Endothelial cell of umbilical vein (primary cell): ENCODE data around the gene EPHA8. TPM values are rescaled to one million over a fixed set of nuclear protein-coding genes. Genes with fewer than 3 reads are reported as not detected.

Experiments
- BruUV-seq: library from RNA; stranded (reverse); fragments of 400-500 nt; replicated peaks from 2 replicates; lab custom pipeline; 2021; lab: Mats Ljungman, UMichigan
- CTCF ChIA-PET: fragments of 300-600, 350-600 bp; sonication (Branson Sonifier 250); formaldehyde crosslinking; loops from one replicate; lab custom pipeline; 2021; ENCODE audit warnings: antibody characterized with exemption, inconsistent platforms; lab: Charles Lee
- POLR2A ChIA-PET: fragments of 300-600, 350-600 bp; sonication (Branson Sonifier 250); formaldehyde crosslinking; loops from one replicate; lab custom pipeline; 2021; ENCODE audit warnings: antibody characterized with exemption, inconsistent platforms; lab: Charles Lee
- DNase-seq: peaks from one replicate; pipeline ENCODE4 v3.0.0-alpha.2; 2011; ENCODE audit warnings: low read depth, low spot score
- FAIRE-seq: peaks from 2 replicates; lab custom pipeline; 2011; peaks lifted over from hg19 to GRCh38; lab: Jason Lieb, UNC
- H2AFZ ChIP-seq: 2 replicates; pipeline ENCODE4 v1.6.0; 2012; ENCODE audit warnings: low read depth, low read length, control low read depth, inconsistent platforms
- H3K27ac ChIP-seq: 2 replicates; pipeline ENCODE4 v1.5.1; 2011; ENCODE audit warnings: low read depth, mild to moderate bottlenecking, control low read depth, low read length, moderate library complexity; ENCODE audit not compliant: insufficient read depth
- H3K27me3 ChIP-seq, 2 experiments: 2 replicates each; pipeline versions ENCODE4 v1.6.0 to v1.6.1; 2011; ENCODE audit warnings: low read length in 2 of 2, mixed read lengths in 1 of 2; ENCODE audit not compliant: control insufficient read depth in 2 of 2, insufficient read depth in 2 of 2
- H3K36me3 ChIP-seq, 2 experiments: 2 replicates in 1 of 2; 3 replicates in 1 of 2; pipeline ENCODE4 v1.5.1; 2011; ENCODE audit warnings: low read length in 2 of 2, mild to moderate bottlenecking in 1 of 2, moderate library complexity in 1 of 2; ENCODE audit not compliant: control insufficient read depth in 2 of 2, insufficient read depth in 2 of 2; ENCODE audit errors: extremely low read depth in 1 of 2
- H3K4me1 ChIP-seq: 3 replicates; pipeline ENCODE4 v1.5.1; 2011; ENCODE audit warnings: mild to moderate bottlenecking, low read length; ENCODE audit not compliant: control insufficient read depth, insufficient read depth; ENCODE audit errors: extremely low read depth
- H3K4me2 ChIP-seq: 2 replicates; pipeline ENCODE4 v1.6.1; 2011; ENCODE audit warnings: low read length, control low read depth, mixed read lengths; ENCODE audit not compliant: insufficient read depth
- H3K4me3 ChIP-seq, 3 experiments: fragments of 200-600 bp in 1 of 3; sonication (generic), shearing (Covaris generic) in 1 of 3; replicated peaks in 1 of 3; 2 replicates each; pipeline ENCODE4 v1.5.1; 2011 to 2016; ENCODE audit warnings: control low read depth in 3 of 3, low read length in 3 of 3, mild to moderate bottlenecking in 2 of 3, inconsistent platforms in 1 of 3, low read depth in 1 of 3, moderate library complexity in 1 of 3; ENCODE audit not compliant: insufficient read depth in 1 of 3
- H3K79me2 ChIP-seq: 2 replicates; pipeline ENCODE4 v1.6.0; 2012; ENCODE audit warnings: low read length, inconsistent platforms; ENCODE audit not compliant: control insufficient read depth, insufficient read depth
- H3K9ac ChIP-seq: replicated peaks from 2 replicates; pipeline ENCODE3; 2011; ENCODE audit warnings: low read length, control low read depth; ENCODE audit not compliant: insufficient read depth; ENCODE audit errors: extremely low read depth
- H3K9me1 ChIP-seq: replicated peaks from 3 replicates; pipeline ENCODE4 v1.6.0; 2011; ENCODE audit warnings: mild to moderate bottlenecking, low read length; ENCODE audit not compliant: control insufficient read depth, insufficient read depth; ENCODE audit errors: extremely low read depth
- H3K9me3 ChIP-seq: replicated peaks from 2 replicates; pipeline ENCODE4 v1.5.1; 2012; ENCODE audit warnings: low read length, inconsistent platforms; ENCODE audit not compliant: control insufficient read depth, insufficient read depth
- H4K20me1 ChIP-seq: replicated peaks from 2 replicates; pipeline ENCODE3; 2011; ENCODE audit warnings: mild to moderate bottlenecking, low read length; ENCODE audit not compliant: control insufficient read depth, insufficient read depth; ENCODE audit errors: extremely low read depth
- EZH2 ChIP-seq: IDR thresholded peaks from 2 replicates; pipeline ENCODE4 v1.6.1; 2012; ENCODE audit warnings: borderline replicate concordance, low read depth, mild to moderate bottlenecking, moderate library complexity, low read length, inconsistent platforms; ENCODE audit not compliant: severe bottlenecking
- FOS ChIP-seq: IDR thresholded peaks from 2 replicates; pipeline ENCODE4 v1.6.1; 2011; ENCODE audit warnings: mild to moderate bottlenecking, low read length, moderate library complexity, borderline replicate concordance; ENCODE audit not compliant: insufficient read depth
- GATA2 ChIP-seq: IDR thresholded peaks from 2 replicates; pipeline ENCODE4 v1.7.0; 2011; ENCODE audit warnings: low read depth, mild to moderate bottlenecking, moderate library complexity, mixed read lengths, low read length; ENCODE audit not compliant: insufficient read length, insufficient read depth
- JUN ChIP-seq: IDR thresholded peaks from 2 replicates; pipeline ENCODE4 v1.6.1; 2011; ENCODE audit warnings: borderline replicate concordance, low read depth; ENCODE audit not compliant: insufficient read length, insufficient read depth
- MYC ChIP-seq: IDR thresholded peaks from one replicate; pipeline ENCODE4 v1.6.1; 2011; ENCODE audit warnings: mild to moderate bottlenecking, low read depth, low read length
- POLR2A ChIP-seq: IDR thresholded peaks from 2 replicates; pipeline ENCODE4 v1.6.1; 2012; ENCODE audit warnings: low read depth, mild to moderate bottlenecking, control low read depth, low read length
- POLR2AphosphoS5 ChIP-seq: IDR thresholded peaks from 2 replicates; pipeline ENCODE4 v1.6.1; 2012; ENCODE audit warnings: low read depth, mild to moderate bottlenecking, control low read depth, low read length, moderate library complexity; ENCODE audit not compliant: insufficient read depth
- dilution Hi-C: fragments of 300-500 bp; cut with MboI; formaldehyde crosslinking; loops from one replicate; pipeline ENCODE4 v1.15.0; 2019; ENCODE audit warnings: low sequenced_read_pairs; ENCODE audit not compliant: extremely low pct_ligation_motif_present
- intact Hi-C: fragments of 100-400 bp; cut with micrococcal nuclease; formaldehyde crosslinking; loops from one replicate; pipeline ENCODE4 v1.10.0; 2022
- polyA plus RNA-seq, 4 experiments: library from polyadenylated mRNA; depleted of rRNA in 3 of 4; stranded (reverse) in 3 of 4; unstranded in 1 of 4; fragments of >200 nt; gene quantifications; 2 replicates each; pipeline versions ENCODE4 v1.2.1 to v1.2.3, GENCODE V29; 2011 to 2012; ENCODE audit warnings: missing spikeins in 1 of 4
- total RNA-seq: library from RNA; stranded (reverse); gene quantifications from 2 replicates; pipeline ENCODE4 v1.2.3, GENCODE V29; 2021
- TF ChIP-seq, protein P1 (sequence below): IDR thresholded peaks from 2 replicates; pipeline ENCODE4 v1.6.1; 2011; ENCODE audit not compliant: insufficient read depth, insufficient read length
- TF ChIP-seq, protein P2 (sequence below), 2 donors: IDR thresholded peaks; 1 replicate in 1 of 2; 2 replicates in 1 of 2; pipeline ENCODE4 v1.5.1; 2011; ENCODE audit warnings: low read length in 2 of 2, mild to moderate bottlenecking in 2 of 2, moderate library complexity in 2 of 2, control low read depth in 1 of 2, inconsistent platforms in 1 of 2, low read depth in 1 of 2; ENCODE audit not compliant: insufficient read depth in 1 of 2; ENCODE audit errors: extremely low read depth in 1 of 2

The EPHA8 gene
- total and polyA plus RNA-seq, 2 donors (not counting 3 experiments of a cell fraction or from before 2014, with no cell fraction given), result not detected

DNA sequence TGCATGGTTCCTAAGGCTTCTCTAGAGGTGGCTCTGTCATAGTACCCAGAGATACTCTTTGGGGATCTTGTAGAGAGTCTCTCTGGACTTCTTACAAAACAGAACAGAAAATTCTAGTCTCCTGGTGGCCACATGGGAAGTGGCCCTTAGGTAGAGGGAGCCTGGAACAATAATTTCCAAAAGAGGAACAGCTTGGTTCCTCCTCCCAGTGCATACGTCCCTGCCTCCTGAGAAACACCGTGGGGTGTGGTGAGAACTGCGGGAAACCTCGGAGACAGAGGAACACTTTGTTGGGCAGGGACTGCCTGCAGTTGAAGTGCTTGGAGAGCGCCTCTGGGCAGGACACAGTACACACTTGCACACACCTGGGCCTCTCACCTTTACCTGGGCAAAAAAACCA lies 38.8 kb upstream of the EPHA8 start:
- no peaks in the 10 kb centered on the region for H3K9me1 ChIP-seq
- FAIRE-seq (no peak), DNase-seq (no peak)
- H3K36me3 ChIP-seq, result peaks cover 6 to 42% of the 10 kb centered on the region in 2 experiments
- no peak overlapping the region for H3K4me3 ChIP-seq
- H2AFZ ChIP-seq, result no peak overlapping the region
- no peaks in the 10 kb centered on the region for H3K9me3 ChIP-seq
- H3K9ac ChIP-seq, result no peak overlapping the region
- no peak for TF ChIP-seq GATA2
- TF ChIP-seq MYC, result no peak
- TF ChIP-seq JUN, result no peak
- no peak for TF ChIP-seq POLR2AphosphoS5
- TF ChIP-seq POLR2A, result no peak
- TF ChIP-seq FOS, result no peak
- TF ChIP-seq, protein P1, sequence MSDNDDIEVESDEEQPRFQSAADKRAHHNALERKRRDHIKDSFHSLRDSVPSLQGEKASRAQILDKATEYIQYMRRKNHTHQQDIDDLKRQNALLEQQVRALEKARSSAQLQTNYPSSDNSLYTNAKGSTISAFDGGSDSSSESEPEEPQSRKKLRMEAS, result no peak
- intact Hi-C loops (no loop called here), dilution Hi-C loops (no loop called here)
- no peaks in the 10 kb centered on the region for H3K27me3 ChIP-seq
- ChIA-PET CTCF (interaction anchor here (1.4 kb wide), 1 partner anchor 116 kb away, joined by 3 read pairs; no protein-coding TSS in a partner anchor), POLR2A (no interaction called here)
- no peaks in the 10 kb centered on the region for H3K79me2 ChIP-seq
- H3K4me1 ChIP-seq, result no peaks in the 10 kb centered on the region
- no peak overlapping the region for H3K4me2 ChIP-seq
- no TSS peak for BruUV-seq
- no peak overlapping the region for H3K27ac ChIP-seq
- H4K20me1 ChIP-seq, result no peaks in the 10 kb centered on the region

DNA sequence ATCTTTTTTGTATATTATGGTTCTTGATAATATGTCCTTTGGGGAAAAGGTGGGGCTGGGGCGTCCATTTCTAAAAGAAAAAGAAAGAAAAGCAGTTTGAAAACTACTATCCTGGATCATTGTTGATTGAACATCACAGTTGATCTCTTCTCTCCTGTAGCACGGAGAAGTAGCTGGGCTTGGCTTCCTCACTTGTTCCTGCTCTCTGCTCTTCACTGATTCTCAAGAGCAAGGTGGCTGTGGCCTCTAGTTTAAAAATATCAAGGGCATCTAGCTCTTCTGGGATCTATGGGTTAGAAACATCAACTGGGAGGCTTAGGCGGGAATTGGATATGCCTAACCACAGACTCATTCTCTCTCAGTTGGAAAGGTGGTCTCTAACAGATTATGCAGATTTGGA lies 38.1 kb upstream of the EPHA8 start:
- Histone ChIP-seq H3K27ac (no peak overlapping the region), H2AFZ (no peak overlapping the region), H4K20me1 (no peaks in the 10 kb centered on the region), H3K4me2 (no peak overlapping the region), H3K36me3 (peaks cover 3 to 38% of the 10 kb centered on the region in 2 experiments), H3K79me2 (no peaks in the 10 kb centered on the region), H3K27me3 (no peaks in the 10 kb centered on the region), H3K9me3 (no peaks in the 10 kb centered on the region), H3K9ac (no peak overlapping the region), H3K4me1 (peaks cover 2% of the 10 kb centered on the region), H3K9me1 (no peaks in the 10 kb centered on the region), H3K4me3 (no peak overlapping the region)
- FAIRE-seq (no peak), DNase-seq (no peak)
- intact Hi-C loops (no loop called here), dilution Hi-C loops (no loop called here)
- TF ChIP-seq, protein P1, result no peak
- TF ChIP-seq JUN (no peak), MYC (no peak), EZH2 (no peak), POLR2AphosphoS5 (no peak), GATA2 (no peak), POLR2A (no peak), FOS (no peak)
- TF ChIP-seq, protein P2, sequence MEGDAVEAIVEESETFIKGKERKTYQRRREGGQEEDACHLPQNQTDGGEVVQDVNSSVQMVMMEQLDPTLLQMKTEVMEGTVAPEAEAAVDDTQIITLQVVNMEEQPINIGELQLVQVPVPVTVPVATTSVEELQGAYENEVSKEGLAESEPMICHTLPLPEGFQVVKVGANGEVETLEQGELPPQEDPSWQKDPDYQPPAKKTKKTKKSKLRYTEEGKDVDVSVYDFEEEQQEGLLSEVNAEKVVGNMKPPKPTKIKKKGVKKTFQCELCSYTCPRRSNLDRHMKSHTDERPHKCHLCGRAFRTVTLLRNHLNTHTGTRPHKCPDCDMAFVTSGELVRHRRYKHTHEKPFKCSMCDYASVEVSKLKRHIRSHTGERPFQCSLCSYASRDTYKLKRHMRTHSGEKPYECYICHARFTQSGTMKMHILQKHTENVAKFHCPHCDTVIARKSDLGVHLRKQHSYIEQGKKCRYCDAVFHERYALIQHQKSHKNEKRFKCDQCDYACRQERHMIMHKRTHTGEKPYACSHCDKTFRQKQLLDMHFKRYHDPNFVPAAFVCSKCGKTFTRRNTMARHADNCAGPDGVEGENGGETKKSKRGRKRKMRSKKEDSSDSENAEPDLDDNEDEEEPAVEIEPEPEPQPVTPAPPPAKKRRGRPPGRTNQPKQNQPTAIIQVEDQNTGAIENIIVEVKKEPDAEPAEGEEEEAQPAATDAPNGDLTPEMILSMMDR (IDR thresholded peaks at IDR 0.05; ENCODE audit: extremely low read depth in 1 of 2, insufficient read depth in 1 of 2, low read depth in 1 of 2, low read length in 2 of 2), result no peak
- POLR2A ChIA-PET, result no interaction called here
- CTCF ChIA-PET, result no interaction called here
- no TSS peak for BruUV-seq
